HG03521 (cell line): Measurements from ENCODE around the gene MEN1.
"Not testable (repeated sequence)": the region's sequence is repeated elsewhere in the genome, so short reads cannot be mapped to it uniquely, and the experiment has no call there.

Experiments
- ATAC-seq: cut with Tn5 transposase; IDR thresholded peaks from one replicate; pipeline ENCODE4 v1.9.1; 2021; ENCODE audit warnings: mild to moderate bottlenecking, moderate library complexity; ENCODE audit not compliant: unreplicated experiment

The MEN1 gene

GRCh38 chr11:64834031-64834722 is 23.8 kb upstream of the MEN1 start:
- no peak for ATAC-seq

DNA sequence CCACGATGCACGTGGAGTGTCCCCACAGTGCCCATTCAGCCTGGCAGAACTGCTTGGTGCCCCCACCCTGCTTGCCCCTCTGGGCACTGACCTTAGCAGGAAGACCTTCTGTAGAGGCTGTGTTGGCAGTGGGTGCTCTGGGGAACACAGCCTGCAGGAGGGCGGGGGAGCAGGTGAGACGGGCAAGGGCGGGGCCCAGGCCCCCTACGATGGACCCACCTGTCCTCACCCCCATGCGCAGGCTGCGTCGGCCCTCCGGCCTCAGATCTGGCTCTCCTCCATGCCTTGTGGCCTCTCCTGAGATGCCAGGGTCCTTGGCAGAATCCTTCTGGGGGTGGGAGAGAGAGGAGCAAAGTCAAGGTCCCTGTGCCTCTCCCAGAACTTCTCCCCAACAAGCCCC is 23.2 kb upstream of the MEN1 start:
- no peak for ATAC-seq

- ATAC-seq = no peak
These were observed 22.8 kb upstream of the MEN1 start for GRCh38 chr11:64833198-64833502.

DNA sequence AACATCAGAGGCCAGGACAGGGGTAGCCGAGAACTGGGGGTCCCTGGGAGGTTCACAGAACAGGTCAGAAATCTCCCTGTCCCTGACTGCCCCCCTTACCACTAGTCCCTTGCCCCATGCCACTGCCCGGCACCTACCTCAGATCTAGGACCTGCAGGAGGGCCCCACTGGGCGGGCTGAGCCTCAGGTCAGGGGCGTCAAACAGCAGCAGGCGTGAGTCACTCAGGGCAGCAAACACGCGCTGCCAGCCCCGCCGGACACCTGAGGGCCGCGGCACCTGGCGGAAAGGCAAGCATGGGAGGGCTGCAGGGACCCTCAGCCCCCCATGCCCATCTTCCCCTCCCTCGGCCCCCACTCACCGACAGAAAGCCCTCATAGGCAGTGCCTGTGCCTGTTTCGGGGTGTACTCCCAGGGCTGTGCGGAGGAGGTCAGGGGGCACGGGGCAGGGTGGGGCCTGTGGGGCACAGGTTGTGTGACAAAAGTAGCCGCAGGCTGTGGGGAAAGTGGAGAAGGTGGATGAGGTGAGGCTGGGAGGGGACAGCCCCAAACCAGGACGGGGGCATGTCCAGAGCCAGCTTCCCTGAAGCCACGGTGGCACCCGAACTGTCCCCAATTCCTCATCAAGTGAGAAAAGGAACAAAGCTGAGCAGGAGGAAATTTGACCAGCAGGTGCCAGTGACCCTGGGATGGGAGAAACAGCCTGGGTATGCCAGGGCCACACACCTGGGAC is 22.3 kb upstream of the MEN1 start:
- no peak for ATAC-seq

DNA sequence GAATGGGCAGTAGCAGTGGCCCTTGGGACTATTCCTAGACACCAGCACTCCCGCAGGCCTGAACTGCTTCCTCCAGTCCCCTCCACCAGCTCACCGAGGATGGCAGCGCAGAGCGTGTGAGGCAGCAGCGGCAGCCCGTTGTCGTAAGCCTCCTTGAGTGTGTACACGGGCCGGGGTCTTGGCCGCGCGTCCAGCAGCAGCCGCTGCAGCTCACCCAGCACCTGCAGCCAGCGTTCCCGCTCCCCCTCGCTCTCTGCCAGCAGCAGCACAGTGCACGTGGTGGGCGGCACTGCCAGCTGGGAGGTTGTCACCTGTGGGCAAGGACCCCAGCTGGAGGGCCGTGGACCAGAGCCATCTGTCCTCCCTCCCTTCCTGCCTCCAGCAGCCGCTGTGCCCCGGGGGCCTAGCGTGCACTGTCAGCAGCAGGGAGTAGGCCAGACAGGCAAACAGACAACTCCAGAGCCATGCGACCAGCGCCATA is 21.1 kb upstream of the MEN1 start:
- no peak for ATAC-seq

- no peak for ATAC-seq
These were observed 19.3 kb upstream of the MEN1 start for GRCh38 chr11:64829536-64830251.

GRCh38 chr11:64827451-64827839 is 17.1 kb upstream of the MEN1 start:
- no peak for ATAC-seq

DNA sequence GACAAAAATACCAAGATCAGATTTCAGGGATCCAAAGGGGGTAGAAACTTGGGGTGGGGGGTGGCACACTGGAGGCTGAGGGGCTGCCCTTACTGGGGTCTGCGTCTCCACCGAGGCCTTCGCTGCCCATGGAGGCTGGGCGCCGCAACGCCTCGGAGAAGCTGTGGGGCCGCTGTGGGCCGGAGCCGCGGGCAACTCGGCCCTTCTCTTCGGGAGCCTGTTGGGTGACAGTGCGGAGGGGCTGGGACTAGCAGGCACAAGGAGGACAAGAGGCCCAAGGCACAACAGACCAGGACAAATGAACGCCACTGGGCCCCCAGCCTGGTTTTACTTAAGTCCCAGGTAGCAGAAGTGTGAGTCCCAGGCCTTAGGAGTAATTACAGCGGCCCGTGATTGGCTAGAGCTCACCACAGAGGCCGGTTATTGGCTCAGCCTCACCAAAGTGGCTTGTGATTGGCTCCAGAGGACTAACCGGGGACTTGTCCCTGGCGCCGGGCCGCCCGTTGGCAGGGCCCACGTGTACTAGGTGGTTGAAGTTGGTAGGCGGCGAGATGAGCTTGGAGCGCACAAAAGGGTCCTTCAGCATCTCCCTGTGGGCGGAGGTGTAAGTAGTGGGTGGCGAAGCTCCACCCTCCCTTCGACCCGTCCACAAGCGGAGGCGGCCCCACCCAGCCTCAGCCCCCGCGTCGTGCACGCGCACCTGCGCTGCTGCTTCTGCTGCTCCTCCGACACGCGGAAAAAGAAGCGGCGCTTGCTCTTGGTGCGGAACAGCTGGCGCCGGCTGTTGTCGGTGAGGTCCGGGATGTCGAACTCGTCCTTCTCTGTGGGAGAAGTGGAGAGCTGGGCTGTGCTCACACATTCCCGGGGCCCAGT is 16.5 kb upstream of the MEN1 start:
- ATAC-seq = no peak

DNA sequence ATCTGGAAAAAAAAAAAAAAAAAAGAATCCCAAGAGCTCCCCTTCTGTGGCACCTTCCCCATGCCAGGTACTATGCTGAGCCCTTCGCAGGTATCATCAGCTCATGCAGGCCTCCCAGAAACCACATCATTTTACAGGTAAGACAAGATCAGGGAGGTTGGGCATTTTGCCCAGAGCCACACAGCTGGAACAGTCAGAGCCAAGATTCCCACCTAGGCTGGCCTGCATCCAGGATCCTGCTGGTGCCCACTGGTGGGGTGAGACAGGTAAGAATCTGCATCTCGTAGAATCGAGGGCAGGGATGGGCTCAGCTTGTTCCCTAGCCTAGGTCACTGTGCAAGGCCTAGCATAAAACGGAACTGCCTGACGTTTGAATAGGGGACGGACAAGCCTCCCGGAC is 15.7 kb upstream of the MEN1 start:
- no peak for ATAC-seq

DNA sequence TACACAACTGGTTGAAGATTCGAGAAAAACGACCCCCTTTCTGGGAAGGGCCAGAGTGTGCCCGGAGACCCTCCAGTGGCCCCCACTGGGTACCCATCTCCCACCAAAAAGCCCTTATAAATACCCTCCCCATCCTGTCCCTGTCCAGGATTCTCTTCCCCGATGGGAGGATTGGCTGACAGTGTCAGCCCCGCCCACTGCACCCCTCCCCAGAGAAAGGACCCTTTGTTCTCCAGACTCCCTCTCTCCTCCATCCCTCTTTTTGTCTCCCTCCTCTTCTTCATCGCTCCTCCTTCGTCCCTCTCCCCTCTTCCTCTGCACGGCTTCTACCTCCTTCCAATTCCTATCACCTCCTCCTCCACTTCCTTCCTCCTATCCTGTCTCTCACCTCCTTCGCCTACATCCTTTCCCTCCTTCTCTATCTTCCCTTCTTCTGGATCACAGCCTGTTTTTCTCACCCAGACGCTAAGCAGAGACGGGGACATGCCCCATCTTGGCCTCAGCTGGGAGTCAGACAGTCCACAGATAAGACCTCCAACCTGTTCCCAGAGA is 13.3 kb upstream of the MEN1 start:
- no peak for ATAC-seq

DNA sequence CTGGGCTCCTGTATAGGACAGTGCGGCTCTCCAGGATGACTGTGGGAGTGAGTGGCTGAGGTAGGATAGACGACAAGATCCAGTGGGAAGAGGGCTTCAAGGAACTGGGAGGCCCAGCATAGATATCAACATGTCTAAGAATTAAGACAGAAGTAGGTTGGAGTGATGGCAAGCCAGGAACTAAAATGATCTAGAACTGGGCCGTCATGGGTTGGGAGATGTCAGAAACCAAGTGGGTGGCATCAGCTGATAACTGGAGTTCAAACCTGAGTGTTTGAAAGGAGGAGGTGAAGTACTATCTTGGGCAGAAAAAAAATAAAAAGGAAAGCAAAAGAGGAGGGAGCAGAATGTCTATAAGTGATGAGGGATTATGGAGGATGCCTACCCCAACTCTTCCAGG is 7.1 kb upstream of the MEN1 start:
- no peak for ATAC-seq

- not testable (repeated sequence) for ATAC-seq
These were observed 5.1 kb upstream of the MEN1 start for GRCh38 chr11:64815433-64815832.

DNA sequence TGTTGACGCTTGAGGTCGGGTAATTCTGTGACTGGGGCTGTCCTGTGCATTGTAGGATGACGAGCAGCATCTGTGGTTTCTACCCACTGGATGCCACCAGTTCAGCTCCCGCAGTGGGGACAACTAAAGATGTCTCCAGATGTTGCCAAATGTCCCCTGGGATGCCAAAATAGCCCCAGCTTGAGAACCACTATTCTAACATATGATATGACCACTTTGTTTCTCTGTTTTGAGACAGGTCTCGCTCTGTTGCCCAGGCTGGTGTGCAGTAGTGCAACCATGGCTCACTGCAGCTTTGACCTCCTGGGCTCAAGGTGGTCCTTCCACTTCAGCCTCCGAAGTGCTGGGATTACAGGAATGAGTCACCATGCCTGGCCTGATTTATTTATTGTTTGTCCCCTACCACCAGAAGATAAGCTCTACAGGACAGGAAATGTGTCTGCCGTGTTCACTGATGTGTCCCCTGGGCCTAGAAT is 4.4 kb upstream of the MEN1 start:
- ATAC-seq = no peak

DNA sequence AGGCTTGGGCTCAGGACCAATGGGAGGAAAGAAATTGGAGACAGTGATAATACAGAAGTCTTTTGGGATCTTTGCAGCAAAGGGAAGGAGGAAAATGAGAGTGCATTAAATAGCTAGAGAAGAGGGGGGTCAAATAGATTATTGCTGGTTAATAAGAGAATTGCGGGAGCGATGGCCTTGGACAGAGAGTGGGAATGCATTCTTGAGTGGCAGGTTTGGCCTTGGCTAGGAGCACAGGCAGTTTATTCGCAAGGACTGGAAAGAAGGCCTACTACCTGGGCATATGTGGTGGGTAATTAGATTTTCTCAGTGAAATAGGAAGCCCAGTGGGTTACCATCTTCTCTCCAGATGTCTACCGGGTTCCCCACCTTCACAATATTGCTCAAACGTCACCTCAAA is 3.5 kb upstream of the MEN1 start:
- ATAC-seq = no peak

DNA sequence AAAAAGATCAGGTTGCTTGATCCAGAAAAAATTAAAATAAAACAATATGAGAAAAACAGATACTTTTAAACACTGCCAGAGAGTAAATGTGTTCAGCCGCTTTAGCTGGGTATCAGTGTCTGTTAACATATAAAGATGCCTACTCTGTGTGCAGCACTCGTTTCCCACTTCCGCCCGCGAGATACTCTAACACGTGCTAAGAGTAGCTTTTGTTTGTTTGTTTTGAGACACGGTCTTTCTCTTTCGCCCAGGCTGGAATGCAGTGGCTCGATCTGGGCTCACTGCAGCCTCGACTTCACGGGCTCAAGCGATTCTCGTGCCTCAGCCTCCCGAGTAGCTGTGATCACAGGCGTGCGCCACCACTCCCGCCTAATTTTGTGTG is 531 bp upstream of the MEN1 start:
- no peak for ATAC-seq

DNA sequence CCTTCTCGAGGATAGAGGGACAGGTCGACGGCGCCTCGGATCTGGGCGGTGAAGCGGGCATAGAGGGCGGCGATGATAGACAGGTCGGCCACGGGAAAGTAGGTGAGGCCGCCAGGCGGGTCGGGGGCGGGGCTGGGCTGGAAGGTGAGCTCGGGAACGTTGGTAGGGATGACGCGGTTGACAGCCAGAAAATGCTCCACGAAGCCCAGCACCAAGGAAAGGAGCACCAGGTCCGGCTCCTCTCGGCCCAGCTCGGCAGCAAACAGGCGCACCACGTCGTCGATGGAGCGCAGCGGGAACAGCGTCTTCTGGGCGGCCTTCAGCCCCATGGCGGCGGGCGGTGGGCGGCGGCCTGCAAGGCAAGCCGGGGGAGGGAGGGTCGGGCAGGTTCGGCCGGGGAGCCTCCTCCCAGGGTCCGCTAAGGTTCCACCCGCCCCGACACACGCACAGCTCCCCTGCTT is 540 bp downstream of the MEN1 start:
- no peak for ATAC-seq

DNA sequence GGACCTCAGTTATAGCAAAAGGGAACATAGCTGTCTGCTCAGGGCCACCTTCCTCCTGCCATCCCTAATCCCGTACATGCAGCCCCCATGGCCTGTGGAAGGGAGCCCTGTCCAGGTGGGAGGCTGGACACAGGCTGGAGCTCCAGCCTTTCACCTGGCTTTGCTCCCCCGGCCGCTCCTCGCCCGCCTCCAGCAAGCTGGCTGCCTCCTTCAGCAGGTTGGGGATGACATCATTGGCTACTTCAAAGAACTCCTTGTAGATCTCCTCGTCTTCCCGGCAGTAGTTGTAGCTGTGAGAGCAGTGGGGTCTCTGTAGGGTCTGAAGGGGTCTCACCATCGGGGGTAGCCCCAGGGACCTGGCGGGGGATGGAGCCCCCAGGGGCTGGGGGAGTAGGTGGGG is 4.9 kb downstream of the MEN1 start:
- ATAC-seq = no peak

- ATAC-seq = no peak
These were observed 5.8 kb downstream of the MEN1 start for GRCh38 chr11:64804346-64805210.

DNA sequence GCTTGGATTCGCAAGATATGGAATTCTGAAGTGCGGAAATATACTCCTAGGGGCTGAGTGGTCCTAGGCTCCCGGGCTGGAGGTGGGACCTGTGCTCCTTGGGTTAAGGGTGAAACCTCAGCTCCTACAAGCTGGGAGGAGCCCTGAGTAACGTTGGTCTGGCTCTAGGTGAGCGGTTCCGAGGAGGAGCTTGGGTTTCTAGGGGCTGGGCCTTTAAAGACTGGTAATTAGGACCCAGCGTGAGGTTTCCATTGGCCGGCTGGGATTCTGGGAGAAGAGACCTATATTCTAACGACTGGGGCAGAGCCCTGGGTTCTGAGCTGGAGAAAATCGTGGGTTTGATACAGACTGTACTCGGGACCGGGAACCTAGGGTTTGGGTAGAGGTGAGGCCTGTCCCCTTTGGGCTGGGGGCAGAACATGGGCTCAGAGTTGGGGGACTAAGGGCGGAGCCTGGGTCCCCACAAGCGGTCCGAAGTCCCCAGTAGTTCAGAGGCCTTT is 6.5 kb downstream of the MEN1 start:
- no peak for ATAC-seq
